Activated CD8-positive, alpha-beta memory T cell treated with anti-CD3 and anti-CD28 coated beads, Interleukin-2, amount 50 U/mL, for 4 hours (primary cell): ENCODE measurements around the gene ZNF317.
"Not testable (repeated sequence)": the region's sequence is repeated elsewhere in the genome, so short reads cannot be mapped to it uniquely, and the experiment has no call there.

Experiments
- DNase-seq: peaks from one replicate; pipeline ENCODE4 v3.0.0-alpha.2; 2020

ZNF317 gene

DNA sequence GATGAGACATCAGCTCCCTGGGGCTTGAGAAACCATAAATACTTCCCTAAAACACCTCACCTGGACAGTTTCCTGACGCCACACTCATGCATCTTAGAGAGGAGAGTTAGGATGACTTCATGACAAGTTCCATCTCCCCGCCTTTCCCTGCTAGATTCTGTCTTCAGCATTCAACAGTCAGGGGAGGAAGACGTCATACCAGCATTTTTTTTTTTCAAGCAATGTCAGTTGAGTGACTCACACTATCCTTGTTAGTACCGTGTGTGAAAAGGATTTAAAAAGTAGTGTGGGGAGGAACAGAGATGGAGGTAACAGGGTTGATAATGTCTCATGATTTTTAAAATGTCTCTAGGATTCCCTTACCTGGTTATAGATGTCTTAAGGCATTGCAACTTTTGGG, 38.7 kb downstream of the ZNF317 start, which contains the start of gene OR7D2:
Gene OR7D2, plus strand, starts transcription at position 79 of the 400 bp plus-strand sequence. CDS start 6,803 bp downstream, outside the sequence.
- DNase-seq: no peak

DNA sequence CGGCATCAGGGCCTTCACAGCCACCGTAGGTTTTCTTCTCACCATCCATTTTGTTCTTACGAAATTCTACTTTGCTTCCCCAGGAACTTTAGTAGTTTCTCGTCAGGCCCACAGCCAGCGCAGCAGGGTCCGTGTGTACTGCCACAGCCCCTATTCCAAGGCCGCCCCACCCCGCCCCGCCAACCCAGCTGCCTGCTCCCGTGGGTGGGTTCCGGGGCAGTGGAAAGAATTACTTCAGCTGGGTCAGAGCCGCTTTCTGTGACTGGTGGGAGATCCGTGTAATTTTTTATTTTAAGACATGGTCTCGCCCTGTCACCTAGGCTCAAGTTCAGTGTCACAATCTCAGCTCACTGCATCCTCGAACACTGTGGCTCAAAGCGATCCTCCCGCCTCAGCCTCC, 42.8 kb downstream of the ZNF317 start:
- DNase-seq: no peak

DNA sequence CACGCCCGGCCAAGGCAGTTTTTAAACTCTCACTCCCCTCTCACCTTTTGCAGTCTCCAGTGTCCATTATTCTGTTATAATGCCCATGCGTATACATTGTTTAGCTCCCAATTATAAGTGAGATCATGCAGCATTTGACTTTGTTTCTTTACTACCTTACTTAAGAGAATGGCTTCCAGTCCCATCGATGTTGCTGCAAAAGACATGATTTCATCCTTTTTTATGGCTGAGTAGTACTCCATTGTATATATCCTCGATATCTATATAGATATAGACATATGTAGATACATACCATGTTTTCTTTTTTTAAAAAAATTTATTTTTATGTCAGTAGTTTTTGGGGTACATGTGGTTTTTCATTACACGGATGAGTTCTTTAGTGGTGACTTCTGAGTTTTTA, 47.0 kb downstream of the ZNF317 start:
- DNase-seq: no peak

DNA sequence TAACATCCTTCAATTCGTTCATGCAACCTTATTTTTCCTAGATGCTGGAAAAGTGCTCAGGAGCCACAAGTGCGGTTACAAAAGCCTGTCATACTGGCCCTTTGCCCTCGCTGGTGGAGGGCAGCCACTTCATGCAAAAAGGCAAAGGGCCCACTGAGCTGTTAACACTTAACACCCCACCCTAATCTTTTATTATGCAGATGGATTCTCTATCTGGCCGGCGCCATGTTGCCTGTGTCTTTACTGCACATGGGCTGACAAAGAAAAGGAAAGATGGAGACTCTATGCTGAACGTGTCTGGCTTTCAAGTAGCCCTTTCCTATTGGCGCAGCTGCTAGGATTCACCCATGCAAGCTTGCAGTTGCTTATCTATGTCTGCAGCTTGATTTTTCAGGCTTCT, 49.3 kb downstream of the ZNF317 start:
- no peak for DNase-seq

DNA sequence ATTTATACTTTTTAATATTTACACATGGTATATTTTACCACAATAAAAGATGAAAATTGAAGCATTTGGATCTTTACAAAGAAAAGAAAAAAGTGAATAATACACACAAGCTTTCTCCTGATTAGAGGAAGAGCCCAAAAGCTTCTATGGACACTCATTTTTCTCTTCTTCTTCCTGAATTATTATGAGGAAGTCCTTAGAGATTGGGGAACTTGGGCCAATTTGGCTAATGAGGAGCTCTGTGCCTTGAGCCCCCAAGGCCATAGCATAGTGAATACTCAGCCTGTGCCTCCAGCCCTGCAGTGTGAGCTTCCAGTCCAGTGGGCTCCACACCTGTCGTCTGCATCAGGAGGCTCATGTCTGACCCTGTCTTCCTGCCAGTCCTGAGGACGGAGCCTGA, 57.8 kb downstream of the ZNF317 start:
- DNase-seq: not testable (repeated sequence)

DNA sequence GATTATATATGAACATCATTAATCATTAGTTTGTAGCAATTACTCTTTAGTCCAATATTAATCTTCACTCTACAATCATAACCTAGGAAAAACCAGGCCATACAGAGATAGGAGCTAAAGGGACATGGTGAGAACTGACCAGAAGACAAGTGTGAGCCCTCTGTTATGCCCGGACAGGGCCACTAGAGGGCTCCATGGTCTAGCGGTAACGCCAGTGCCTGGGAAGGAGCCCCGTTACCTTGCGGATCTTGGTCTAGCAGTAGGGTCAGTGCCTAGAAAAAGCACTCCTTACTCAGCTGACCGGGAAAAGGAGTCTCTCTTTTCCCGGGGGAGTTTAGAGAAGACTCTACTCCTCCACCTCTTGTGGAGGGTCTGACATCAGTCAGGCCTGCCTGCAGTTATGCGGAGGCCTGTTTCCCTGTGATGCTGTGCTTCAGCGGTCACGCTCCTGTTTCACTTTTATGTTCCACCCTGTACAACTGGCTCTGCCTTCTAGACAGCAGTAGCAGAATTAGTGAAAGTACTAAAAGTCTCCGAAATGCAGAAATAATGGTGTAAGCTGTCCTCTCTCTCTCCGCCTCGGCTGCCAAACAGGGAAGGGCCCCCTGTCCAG, 65.4 kb downstream of the ZNF317 start:
- DNase-seq: peak; percentile 67
